ENCODE data around the gene SLC25A13. TPM values are rescaled to one million over a fixed set of nuclear protein-coding genes. Genes with fewer than 3 reads are reported as not detected.

The SLC25A13 gene
- total and polyA plus RNA-seq, 2 of the 8 experiments (the other 6 are each of a cell fraction or from before 2014, with no cell fraction given), result 30.8 to 85.4 TPM

DNA sequence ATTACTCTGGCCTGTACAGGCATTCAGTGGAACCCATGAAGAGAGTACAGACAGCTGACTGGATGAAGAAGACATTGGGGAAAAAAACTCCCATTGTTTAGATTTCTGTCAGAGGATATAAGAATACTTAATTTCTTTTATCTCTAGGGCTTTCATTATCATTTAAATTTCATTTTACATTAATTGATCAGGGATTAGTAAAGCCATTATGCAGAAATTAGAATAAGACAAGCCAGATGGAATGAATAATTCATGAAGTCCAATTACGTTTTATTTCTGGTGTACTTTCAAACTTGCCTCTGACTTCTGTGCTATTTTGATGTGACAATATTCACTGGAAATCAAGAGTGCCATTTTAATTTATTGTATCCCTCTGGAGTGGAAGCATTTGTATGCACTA lies 247.0 kb downstream of the SLC25A13 start (continued):
- no peak for TF ChIP-seq TEAD4 (IDR thresholded peaks at IDR 0.05; ENCODE audit: low read depth, low read length)
- no peak for TF ChIP-seq FOSL1 (IDR thresholded peaks at IDR 0.05; ENCODE audit: insufficient read depth, low read depth, low read length)
- TF ChIP-seq, protein P1, sequence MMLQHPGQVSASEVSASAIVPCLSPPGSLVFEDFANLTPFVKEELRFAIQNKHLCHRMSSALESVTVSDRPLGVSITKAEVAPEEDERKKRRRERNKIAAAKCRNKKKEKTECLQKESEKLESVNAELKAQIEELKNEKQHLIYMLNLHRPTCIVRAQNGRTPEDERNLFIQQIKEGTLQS (IDR thresholded peaks at IDR 0.05; ENCODE audit: insufficient read depth, low read depth, low read length), result no peak

MicroRNAs within 50 kb of the gene (microRNA counts, 767-probe panel; counts per million panel counts)
- 879 counts per million, percentile 95 among the panel's probes with 10 or more counts for microRNA hsa-miR-591

Small RNA genes within 50 kb of the gene (microRNA-seq; reads per million reads assigned to microRNA genes)
- 0 reads per million in 2 experiments for gene MIR591 (ENCODE audit: borderline microRNAs expressed in 2 of 2, borderline number of aligned reads in 2 of 2, borderline replicate concordance in 1 of 2)

Small RNA genes within 50 kb of the gene (small RNA-seq; reads per million reads assigned to genes)
- gene AC084368.1 (ENCODE audit: insufficient read depth), result not detected
- not detected for gene MIR591 (ENCODE audit: insufficient read depth)
- gene RNU6-364P (ENCODE audit: insufficient read depth), result not detected
- gene RNU6-532P (ENCODE audit: insufficient read depth), result not detected

All from H1 (cell line).